GM21360 (cell line): ENCODE data around the gene KIF3B.
"Not testable (repeated sequence)": the region's sequence is repeated elsewhere in the genome, so short reads cannot be mapped to it uniquely, and the experiment has no call there.

Source experiments
- ATAC-seq: cut with Tn5 transposase; IDR thresholded peaks from one replicate; pipeline ENCODE4 v1.9.1; 2021; ENCODE audit warnings: mild to moderate bottlenecking, moderate library complexity; ENCODE audit not compliant: unreplicated experiment

Gene KIF3B

GRCh38 chr20:32382102-32382950 lies 104.9 kb downstream of the KIF3B start:
- ATAC-seq = no peak

GRCh38 chr20:32383441-32383840 lies 106.0 kb downstream of the KIF3B start:
- ATAC-seq = not testable (repeated sequence)
